NOMO-1 treated with dmso at 0.1 percent for 144 hours (cell line): Measurements from ENCODE around the gene GOLIM4.
"Not testable (repeated sequence)": the region's sequence is repeated elsewhere in the genome, so short reads cannot be mapped to it uniquely, and the experiment has no call there.

ENCODE experiments used
- DNase-seq: peaks from one replicate; lab custom pipeline; 2025; ENCODE audit not compliant: unreplicated experiment; lab: John Stamatoyannopoulos, UW

GOLIM4 gene

DNA sequence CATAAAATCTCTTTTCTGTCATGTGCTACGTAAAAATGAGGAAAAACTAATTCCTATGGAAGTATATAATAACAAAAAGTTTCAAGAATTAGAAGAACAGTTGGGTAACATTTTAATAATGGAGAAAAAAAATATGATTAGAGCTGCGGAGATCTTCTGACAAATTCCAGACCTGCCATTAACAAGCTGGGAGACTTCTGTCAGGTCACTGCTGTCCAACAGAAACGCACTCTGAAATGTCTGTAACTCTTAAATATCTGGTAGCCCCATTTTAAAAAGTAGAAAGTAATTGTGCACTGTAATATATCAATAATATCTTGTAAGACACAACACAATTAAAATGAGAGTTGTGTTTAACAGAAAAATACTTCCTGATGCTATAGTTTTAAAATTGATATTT, 15.7 kb downstream of the GOLIM4 start:
- no peak for DNase-seq

DNA sequence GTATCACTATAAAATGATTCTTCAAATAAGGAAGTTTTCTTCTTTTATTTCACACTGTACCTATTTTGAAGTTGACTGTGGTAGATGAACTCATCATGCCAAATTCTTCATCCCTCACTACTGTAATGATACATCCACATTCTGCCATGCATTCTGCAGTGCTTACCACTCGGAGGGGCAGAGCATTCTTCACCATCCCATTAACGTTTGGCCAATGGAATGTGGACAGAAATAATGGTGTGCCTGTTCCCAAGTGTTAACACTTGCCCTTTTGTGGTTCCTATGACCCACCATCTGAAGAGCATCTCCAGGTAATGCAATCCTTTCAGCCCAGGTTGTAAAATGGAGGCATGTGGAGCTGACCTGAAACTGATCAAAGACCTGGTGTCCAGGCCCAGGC, 18.6 kb downstream of the GOLIM4 start:
- no peak for DNase-seq

GRCh38 chr3:168073842-168074605, 21.7 kb downstream of the GOLIM4 start:
- DNase-seq, result no peak

- DNase-seq, result no peak
These were observed 23.4 kb downstream of the GOLIM4 start for GRCh38 chr3:168072323-168072650.

DNA sequence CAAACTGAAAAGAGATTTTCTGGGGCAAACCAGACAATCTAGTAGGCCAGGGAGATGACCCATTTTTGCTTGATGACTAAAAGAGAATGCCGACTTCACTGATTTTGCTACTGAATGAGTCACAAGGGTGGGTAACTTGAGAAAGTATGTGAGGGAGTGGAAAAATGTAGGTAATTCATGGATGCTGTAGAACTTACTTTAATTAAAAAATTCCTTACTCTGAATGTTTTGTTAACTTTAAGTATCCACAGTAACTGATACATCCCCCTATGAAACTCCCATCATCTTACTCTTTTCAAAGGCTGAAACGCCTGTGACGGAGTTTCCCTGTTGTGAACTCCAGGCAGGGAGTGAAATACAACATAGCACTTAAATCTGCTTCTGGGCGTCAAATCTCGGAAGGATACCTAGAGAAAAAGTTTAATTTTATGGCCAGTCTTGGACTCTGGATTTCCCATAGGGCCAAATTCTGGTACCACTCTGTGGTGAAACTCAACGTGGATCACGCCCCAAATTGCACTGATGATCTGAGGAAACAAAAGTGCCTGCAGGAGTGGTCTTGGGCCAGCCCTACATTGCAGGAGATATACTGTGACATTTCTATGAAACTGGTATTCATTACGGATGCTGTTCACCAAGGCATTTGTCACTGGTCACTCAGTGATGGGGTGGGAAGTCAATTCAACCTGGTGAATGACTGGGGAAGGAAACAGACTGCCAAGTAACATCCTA, 24.0 kb downstream of the GOLIM4 start:
- DNase-seq, result no peak

DNA sequence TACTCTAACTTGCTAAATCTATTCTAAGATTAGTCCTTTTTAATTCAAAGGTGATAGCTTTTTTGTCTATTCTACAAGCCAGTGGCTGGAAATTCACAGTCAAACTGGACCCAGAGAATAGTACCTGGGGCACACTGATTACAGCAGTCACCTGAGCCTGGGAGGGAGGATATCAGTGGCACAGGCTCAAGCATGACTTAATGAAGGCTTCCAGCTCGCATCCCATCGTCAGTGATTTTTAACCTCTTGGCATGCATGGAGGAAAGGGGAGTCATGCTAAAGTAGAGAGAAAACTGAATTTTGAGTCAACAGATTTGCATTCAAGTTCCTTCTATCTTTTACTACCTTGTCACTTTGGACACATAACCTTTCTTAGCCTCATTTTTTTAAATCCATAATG, 24.8 kb downstream of the GOLIM4 start:
- no peak for DNase-seq

- no peak for DNase-seq
These were observed 27.4 kb downstream of the GOLIM4 start for GRCh38 chr3:168068346-168068745.

DNA sequence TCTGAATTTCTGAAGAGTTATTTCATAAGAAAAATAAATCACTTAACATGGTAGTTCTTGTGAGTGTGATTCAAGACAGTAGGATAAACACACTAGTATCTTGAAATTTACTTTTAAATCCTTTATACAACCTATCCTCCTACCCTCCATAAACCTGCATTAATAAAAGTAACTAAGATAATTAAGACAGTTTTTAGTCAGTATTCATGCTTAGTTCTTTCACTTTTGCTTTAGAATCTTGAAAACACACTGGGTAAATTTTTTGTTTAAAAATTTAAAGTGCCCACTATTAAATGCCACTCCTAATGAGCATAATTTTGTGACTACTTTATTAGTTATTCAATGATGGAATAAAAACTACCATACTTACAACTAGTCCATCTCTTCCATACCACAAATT, 28.8 kb downstream of the GOLIM4 start:
- no peak for DNase-seq

GRCh38 chr3:168065569-168065968, 30.2 kb downstream of the GOLIM4 start:
- DNase-seq, result no peak

- no peak for DNase-seq
These were observed 32.6 kb downstream of the GOLIM4 start for GRCh38 chr3:168063122-168063521.

DNA sequence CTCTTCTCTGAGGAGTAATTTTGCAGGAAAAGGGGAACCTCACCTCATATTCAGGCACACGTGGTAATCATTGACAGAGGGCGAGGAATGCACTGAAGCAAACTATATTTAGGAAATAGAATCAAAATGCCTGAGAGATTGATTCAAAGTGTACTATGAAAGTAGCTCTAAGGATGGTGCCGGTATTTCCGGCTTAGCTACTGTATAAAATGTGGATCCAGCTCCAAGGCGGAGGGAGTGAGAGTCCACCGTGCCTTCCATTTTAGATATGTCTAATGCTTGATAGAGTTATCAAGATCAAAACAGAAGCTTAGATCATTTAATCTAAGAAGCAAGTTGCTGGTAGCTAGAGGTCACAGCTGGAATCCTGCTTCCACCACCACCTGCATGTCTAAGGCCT, 33.0 kb downstream of the GOLIM4 start:
- no peak for DNase-seq

- no peak for DNase-seq
These were observed 34.3 kb downstream of the GOLIM4 start for GRCh38 chr3:168061332-168061996.

DNA sequence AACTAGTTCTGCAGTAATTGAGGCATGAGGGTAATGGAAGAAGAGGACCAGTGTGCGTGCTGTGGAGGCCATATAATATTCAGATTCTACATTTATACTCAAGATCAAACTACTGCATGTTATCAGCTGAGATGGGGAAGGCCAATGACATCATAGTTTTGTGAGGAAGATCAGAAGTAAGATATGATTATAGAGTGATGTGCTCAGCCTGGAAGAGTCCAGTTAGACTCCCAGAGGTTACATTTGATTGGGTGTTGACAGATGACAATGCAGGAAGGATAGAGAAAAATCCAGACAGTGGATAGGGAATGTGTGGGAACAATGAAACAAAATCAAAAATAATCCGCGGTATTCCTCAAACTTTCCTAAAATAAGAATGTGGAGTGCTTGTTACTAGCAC, 35.4 kb downstream of the GOLIM4 start:
- DNase-seq, result no peak

- no peak for DNase-seq
These were observed 37.2 kb downstream of the GOLIM4 start for GRCh38 chr3:168058481-168058880.

GRCh38 chr3:168056398-168057230, 39.1 kb downstream of the GOLIM4 start:
- DNase-seq, result not testable (repeated sequence)

DNA sequence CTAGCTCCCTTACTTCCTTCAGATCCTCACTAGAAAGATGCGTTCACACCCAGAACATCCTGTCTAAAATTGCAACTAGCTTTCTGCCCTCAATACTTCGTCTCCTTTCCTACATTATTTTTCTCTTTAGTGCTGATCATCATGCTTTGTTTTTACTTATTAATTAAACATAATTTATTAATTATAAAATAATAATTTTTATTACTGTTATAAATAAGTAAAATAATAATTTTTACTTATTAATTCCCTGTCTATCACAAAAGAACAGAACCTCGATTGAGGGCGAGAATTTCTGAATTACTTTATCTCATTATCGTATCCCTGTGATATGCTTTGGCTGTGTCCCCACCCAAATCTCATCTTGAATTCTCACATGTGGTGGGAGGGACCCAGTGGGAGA, 41.3 kb downstream of the GOLIM4 start:
- no peak for DNase-seq

GRCh38 chr3:168053115-168053514, 42.6 kb downstream of the GOLIM4 start:
- DNase-seq, result no peak

GRCh38 chr3:168052515-168052914, 43.2 kb downstream of the GOLIM4 start:
- DNase-seq, result no peak

DNA sequence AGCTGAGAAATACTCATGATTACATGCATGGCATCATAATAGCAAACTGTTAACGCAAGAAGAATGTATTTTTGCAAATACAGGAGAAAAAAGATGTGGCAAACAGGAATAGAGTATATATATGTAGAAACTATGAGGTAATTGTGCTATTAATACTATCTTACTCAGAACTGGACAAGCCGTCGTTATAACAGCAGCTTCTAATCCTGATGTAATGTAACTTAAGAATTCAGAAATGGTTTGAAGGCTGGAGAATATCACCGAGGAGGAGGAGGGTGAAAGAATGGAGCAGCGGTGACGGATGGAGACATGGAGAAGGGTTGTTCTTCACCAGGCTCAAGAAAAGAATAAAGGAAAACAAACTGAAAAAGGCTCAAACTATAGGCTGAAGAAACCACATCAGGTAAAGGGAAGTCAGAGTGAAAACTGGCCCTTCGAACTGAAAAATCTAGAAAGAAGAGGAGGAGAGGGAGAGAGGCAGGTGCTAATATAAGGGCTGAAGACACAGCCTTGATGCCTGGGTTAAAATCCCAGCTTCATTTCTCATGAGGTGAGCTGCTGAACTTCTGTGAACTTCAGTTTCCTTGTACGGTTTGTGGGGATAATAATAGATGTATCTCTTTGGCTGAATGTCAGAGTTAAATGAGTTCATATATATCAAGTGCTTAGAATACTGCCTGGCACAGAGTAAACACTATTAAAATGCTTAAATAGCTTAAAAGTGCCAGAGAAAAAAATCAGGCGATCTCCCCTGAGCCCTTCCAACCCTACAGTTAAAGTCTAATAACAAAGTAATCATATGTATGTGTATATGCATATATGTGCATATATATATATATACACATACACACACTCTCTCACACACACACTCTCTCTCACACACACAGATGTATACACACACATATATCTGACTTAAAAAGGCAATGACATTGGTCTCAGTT, 43.9 kb downstream of the GOLIM4 start:
- no peak for DNase-seq

- no peak for DNase-seq
These were observed 44.7 kb downstream of the GOLIM4 start for GRCh38 chr3:168051070-168051469.
